Smooth muscle cell of the brain vasculature (primary cell): ENCODE results near the gene ZNF611.
"Not testable (repeated sequence)": the region's sequence is repeated elsewhere in the genome, so short reads cannot be mapped to it uniquely, and the experiment has no call there.

ENCODE experiments used
- DNase-seq: peaks from one replicate; pipeline ENCODE4 v3.0.0-alpha.2; 2012; ENCODE audit warnings: low read depth, low spot score

ZNF611 gene

GRCh38 chr19:52734893-52735661 lies at the start of gene ZNF611:
Gene ZNF611, minus strand, starts transcription at chr19:52735044. Its CDS starts 19,150 bp downstream, at chr19:52715894.
- DNase-seq: peak; percentile 86

DNA sequence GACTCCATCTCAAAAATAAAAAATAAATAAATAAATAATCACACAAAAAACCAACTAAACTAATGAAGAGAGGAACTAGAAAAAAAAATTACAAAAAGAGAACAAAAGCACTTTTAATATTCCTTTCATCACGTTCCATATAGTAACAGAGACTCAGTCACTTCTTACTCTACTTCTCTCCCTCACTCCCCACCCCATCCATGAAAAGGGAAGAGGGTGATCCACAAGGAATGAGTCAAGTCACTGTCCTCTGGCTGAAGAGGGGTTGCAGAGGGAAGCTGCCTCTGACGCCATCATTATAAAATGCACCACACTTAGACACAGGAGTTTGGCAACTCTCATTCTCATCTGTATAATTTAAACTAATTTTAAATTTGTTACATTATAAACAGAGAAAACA lies 48.0 kb upstream of the ZNF611 start:
- not testable (repeated sequence) for DNase-seq

- DNase-seq: no peak
Measured at GRCh38 chr19:52778811-52779210, 44.0 kb upstream of the ZNF611 start.

GRCh38 chr19:52756447-52756846 lies 21.6 kb upstream of the ZNF611 start:
- not testable (repeated sequence) for DNase-seq

DNA sequence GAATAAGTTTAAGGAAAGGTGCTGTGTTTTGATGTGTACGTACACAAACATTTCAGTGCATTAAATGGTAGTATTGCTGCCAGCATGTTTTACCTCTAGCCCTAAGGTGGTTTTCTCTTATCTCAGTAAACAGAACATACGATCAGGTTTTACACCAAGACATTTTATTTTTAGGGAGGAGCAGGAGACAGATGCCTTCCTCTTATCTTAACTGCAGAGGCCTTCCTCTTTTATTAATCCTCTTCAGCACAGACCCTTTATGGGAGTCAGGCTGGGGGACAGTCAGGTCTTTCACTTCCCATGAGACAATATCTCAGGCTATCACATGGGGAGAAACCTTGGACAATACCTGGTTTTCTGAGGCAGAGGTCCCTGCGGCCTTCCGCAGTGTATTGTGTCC lies 14.9 kb upstream of the ZNF611 start:
- DNase-seq: no peak

DNA sequence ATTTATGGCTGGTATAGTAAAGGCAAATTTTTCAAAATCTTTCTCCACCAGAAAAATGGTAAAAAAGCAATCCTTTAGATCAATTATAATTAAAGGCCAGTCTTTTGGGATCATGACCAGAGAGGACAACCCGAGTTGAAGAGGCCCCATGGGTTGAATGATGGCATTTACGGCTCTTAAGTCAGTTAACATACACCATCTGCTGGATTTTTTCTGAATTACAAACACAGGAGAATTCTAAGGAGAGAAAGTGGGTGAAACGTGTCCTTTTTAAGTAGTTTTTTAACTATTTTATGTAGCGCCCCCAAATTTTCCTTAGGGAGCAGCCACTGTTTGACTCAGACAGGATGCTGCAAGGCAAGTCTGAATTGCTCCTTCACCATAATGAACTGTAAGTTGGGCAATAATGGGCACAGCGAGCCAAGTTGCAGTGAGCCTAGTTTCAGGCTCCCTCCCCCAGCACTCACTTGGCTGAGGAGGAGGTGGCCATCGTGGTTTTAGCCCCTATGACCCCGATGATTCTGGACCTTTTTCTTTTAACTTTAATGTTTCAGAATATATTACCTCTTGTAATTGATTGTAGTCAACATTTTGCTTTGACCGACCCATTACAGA lies 13.6 kb upstream of the ZNF611 start:
- peak; percentile 1 for DNase-seq

GRCh38 chr19:52745919-52746318 lies 11.1 kb upstream of the ZNF611 start:
- not testable (repeated sequence) for DNase-seq

GRCh38 chr19:52743091-52743490 lies 8.2 kb upstream of the ZNF611 start:
- no peak for DNase-seq

DNA sequence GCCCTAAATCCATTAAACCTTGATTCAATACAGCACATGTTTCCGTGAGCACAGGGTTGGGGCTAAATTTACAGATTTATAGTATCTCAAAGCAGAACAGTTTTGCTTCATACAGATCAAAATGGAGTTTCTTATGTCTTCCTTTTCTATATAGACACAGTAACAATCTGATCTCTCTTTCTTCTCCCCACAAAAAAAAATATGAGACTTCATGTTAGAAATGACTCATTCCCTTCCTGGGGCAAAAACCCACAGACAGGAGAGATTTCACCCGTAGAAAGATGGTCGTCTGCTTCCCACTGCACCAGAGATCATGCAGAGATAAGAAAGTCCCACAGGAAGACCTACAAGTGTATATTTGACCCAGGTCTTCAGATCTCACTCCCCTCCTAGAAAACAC lies 7.7 kb upstream of the ZNF611 start:
- no peak for DNase-seq

DNA sequence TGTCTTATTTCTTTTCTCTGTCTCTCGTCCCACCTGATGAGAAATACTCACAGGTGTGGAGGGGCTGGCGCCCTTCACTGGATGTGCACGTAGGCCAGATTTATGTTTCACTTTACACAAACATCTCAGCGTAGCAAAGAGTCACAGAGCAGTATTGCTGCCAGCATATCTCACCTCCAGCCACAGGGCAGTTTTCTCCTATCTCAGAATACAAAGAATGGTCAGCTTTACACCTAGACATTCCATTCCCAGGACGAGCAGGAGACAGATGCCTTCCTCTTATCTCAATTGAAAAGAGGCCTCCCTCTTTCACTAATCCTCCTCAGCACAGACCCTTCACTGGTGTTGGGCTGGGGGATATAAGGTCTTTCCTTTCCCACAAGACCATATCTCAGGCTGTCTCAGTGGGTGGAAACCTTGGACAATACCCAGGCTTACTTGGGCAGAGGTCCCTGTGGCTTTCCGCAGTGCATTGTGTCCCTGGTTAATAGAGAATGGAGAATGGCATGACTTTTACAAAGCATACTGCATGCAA lies 7.2 kb upstream of the ZNF611 start:
- DNase-seq: no peak

DNA sequence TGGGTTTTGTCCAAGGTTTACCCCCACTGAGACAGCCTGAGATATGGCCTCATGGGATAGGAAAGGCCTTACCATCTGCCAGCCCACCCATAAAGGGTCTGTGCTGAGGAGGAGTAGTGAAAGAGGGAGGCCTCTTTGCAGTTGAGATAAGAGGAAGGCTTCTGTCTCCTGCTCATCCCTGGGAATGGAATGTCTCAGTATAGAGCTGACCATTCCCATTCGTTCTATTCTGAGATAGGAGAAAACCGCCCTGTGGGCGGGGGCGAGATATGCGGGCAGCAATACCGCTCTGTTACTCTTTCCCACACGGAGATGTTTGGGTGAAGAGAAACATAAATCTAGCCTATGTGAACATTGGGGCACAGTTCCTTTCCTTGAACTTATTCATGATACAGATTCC lies 6.5 kb upstream of the ZNF611 start:
- DNase-seq: not testable (repeated sequence)

- DNase-seq: no peak
Measured at GRCh38 chr19:52739576-52739975, 4.7 kb upstream of the ZNF611 start.

DNA sequence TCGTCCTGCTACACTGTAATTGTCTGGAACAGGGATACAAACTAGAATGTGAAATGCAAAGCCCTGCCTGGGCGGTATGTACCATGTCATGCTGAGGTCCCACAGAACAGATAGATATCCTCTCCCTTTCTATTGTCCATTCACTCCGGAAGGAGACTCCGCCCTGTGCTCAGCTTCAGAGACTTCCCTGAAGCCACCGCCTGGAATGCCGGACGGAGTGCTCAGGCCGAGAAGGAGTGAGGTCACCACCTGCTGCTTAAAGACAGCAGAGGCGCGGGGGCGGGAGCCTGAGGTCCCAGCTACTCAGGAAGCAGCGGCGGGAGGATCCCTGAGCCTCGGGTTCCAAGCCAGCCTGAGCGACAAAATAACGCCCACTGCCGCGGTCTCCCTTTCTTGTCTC lies 890 bp upstream of the ZNF611 start:
- no peak for DNase-seq

DNA sequence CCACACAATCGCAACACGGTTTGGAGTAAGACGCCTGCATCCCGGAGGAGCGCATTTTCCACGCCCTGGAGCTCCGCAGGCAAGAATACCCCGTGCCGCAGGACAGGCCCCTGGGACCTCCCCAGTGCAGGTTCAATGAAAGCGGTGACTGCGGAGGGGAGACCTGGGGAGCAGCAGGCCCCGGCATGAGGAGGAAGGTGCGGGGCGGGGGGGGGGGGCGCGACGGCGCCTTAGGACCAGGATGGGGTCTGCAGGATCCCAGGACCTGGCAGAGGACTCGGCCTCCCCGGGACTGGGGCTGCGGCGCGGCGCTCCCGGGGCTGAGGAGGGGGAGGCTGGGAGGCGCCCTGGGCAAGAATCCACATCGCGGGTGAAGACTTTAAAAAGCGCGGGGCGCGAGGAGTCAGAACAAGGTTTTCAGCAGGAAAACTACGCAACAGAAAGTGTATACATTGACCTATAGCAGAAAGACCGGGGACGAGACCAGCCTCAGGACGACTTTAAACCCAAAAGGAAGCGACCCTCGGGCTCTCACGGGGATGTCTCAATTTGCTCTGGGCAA lies 432 bp downstream of the ZNF611 start:
- DNase-seq: no peak

DNA sequence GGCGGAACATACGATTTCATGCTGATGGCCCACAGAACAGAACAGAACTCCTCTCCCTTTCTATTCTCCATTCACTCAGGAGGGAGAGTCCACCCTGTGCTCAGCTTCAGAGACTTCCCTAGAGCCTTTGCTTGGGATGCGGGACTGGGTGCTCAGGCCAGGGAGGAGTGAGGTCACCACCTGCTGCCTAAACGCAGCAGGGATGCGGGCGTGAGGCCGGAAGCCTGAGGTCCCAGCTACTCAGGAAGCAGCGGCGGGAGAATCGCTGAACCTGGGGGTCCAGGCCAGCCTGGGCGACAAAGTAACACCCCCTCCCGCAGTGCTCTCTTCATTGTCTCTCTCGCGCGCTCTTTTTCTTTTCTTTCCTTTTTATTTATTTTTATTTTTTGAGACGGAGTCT lies 8.8 kb downstream of the ZNF611 start:
- DNase-seq: not testable (repeated sequence)

- no peak for DNase-seq
Measured at GRCh38 chr19:52725528-52725961, 9.3 kb downstream of the ZNF611 start.

- no peak for DNase-seq
Measured at GRCh38 chr19:52724701-52725514, 9.9 kb downstream of the ZNF611 start.

GRCh38 chr19:52723907-52724598 lies 10.8 kb downstream of the ZNF611 start:
- not testable (repeated sequence) for DNase-seq

DNA sequence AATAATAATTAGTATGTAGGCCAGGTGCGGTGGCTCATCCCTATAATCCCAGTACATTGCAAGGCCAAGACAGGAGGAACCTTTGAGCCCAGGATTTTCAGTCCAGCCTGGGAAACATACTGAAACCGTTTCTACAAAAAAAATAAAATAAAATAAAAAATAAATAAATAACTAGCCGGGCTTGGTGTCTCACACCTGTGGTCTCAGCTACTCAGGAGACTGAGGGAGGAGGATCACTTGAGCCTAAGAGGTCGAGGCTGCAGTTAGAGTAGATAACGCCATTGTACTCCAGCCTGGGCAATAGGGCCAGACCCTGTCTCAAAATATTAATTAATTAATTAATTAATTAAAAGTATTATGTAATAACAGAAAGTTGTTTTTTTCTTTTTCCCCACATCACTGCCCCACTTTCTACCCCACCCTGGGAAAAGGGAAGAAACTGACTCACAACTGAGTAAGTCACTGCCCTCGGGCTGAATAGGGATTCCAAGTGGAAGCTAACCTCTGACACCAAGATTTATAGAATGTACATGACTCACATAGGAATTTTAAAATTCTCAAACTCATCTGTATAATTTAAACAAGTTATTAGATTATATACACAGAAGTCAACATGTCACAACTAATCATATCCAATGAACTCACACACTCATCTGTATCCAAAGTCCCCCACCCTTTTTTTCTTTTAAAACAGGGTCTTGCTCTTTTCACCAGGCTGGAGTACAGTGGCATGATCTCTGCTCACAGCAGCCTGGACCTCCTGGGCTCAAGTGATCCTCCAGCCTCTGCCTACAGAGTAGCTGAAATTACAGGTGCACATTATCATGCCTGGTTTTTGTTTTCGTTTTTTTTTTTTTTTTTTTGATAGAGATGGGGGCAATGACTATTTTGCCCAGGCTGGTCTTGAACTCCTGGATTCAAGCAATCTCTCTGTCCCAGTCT lies 12.5 kb downstream of the ZNF611 start:
- no peak for DNase-seq

GRCh38 chr19:52720541-52720940 lies 14.3 kb downstream of the ZNF611 start:
- not testable (repeated sequence) for DNase-seq
